ENCODE data around the gene DHRS7B.

Gene DHRS7B

DNA sequence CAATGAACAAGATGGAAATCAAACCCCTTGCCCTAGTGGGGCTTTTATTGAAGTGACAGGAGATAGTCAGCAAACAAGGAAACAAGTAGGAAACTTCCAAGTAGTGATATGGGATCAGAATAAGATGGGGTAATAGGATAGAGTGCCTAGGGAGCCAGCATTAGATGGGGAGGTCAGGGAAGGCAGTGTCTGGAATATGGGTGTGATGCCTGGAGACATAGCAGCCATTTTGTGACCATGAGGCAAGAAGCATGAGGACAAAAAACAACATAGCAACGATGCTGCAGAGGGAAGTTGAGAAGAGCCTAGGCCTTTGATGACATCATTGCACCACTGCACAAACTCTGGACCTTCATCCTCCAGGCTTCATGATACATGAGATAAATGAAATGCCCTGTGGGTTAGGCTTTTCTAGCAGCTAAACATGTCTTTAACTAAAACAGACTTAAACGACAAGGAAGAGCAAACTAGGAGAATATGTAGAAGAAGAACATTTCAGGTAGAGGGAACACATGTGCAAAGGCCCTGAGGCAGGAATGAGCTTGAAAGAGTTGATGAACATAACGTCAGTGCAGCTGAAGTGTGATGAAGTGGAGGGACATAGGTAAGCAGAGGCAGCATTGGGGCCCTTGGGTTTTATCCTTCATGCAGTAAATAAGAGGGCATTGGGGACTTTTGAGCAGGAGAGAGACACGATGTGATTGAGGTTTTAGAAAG, 105.4 kb downstream of the DHRS7B start:
- no peak overlapping the region for H3K27ac ChIP-seq
- TF ChIP-seq CTCF (IDR thresholded peaks at IDR 0.05) (no peak), ZFX (IDR thresholded peaks at IDR 0.05; ENCODE audit: borderline replicate concordance) (no peak)

DNA sequence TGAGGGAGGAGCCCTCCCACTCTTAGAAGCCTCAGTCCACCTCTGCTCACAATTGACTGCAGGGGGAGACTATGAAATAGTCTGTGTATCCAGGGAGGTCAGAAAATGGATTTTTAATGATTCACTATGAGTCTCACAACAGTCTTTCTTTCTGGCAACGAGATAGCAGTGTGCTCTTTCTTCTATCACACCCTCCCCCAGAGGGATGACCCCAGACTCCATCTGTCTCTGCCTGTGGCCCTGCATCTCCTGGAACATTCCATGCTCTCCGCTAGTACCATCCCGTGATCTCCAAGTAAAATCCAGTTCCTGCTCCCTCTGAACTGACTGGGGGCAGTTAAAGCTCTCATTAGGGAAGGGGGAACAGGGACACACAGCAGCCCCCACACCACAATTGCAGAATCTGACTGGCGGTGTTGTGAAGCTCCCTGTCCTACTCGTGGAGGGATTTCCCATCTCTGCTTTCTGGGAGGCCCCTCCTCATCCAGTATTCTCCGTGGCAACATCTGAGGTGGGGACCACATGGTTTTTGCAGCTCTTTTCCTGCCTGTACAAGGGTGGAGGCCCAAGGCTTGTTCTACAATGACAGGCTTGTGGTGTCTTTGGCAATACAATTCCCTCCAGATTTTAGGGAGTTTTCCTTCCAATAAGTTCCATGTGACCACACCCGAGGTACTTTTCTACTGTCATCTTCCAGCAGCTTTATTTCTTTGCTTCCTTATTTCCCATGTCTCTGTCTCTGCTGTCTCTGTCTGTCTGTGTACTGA, 107.0 kb downstream of the DHRS7B start:
- TF ChIP-seq CTCF (IDR thresholded peaks at IDR 0.05) (no peak), ZFX (IDR thresholded peaks at IDR 0.05; ENCODE audit: borderline replicate concordance) (no peak)
- H3K27ac ChIP-seq, result no peak overlapping the region

GRCh38 chr17:21235921-21236320, 109.2 kb downstream of the DHRS7B start:
- no peak overlapping the region for H3K27ac ChIP-seq
- TF ChIP-seq ZFX (IDR thresholded peaks at IDR 0.05; ENCODE audit: borderline replicate concordance) (no peak), CTCF (IDR thresholded peaks at IDR 0.05) (no peak)

GRCh38 chr17:21239680-21240368, 113.1 kb downstream of the DHRS7B start:
- TF ChIP-seq CTCF (IDR thresholded peaks at IDR 0.05), result peak; percentile 59
- TF ChIP-seq ZFX (IDR thresholded peaks at IDR 0.05; ENCODE audit: borderline replicate concordance), result no peak
- H3K27ac ChIP-seq, result no peak overlapping the region

DNA sequence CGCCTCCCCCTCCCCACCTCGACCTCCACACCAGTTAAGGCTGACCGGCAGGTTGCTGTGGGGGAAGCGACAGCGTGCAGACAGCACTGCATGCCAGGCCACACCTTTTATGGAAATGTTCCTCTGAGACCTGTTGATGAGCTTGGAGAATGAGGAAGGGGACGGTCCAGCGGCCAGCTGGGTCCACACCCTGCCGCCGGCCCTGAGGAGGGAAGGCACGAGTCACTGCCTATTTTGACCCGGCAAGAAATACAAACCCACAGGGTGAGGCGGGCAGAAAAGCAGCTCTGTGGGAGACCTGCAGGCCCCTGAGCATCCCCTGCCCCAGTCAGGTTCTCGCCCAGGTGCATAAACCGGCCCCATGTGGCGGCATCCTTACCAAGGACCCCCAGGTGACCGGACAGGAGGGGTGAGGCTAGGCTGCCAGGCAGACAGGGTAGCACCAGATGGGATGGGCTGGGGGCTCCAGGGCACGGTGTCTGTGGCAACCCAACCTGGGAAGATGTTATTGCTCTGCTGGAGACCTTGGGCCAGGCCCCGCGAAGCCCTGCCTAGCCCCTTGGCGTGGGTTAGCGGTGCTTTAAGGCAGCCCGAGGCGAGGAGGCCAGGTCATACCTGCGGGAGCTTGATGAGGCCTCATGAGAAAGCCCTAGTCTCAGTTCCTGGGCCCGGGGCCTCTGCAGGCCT, 113.7 kb downstream of the DHRS7B start:
- H3K27ac ChIP-seq, result no peak overlapping the region
- TF ChIP-seq CTCF (IDR thresholded peaks at IDR 0.05), result no peak
- TF ChIP-seq ZFX (IDR thresholded peaks at IDR 0.05; ENCODE audit: borderline replicate concordance), result no peak

Measured in 22Rv1 (cell line).